ENCODE data around the gene ARPC4. TPM values are rescaled to one million over a fixed set of nuclear protein-coding genes. Genes with fewer than 3 reads are reported as not detected.

The ARPC4 gene
- total RNA-seq, 1 experiment from 2014 or later: 143 TPM

DNA sequence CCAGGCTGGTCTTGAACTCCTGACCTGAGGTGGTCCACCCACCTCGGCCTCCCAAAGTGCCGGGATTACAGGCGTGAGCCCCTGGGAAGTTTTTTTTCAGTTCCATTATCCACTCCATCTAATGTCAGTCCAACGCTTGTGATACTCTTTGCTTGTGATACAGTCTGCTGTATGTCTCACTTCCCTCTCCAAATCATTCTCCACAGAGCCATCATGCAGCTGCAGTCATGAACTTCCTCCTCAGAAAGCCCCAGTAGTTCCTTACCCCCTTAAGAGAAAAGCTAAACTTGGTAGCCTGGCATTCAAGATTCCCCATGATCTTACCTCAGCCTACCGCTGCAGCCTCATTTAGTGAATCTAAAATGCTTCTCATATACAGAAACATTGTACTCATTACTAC, 2.3 kb downstream of the ARPC4 start (continued):
- TF ChIP-seq, protein P1, sequence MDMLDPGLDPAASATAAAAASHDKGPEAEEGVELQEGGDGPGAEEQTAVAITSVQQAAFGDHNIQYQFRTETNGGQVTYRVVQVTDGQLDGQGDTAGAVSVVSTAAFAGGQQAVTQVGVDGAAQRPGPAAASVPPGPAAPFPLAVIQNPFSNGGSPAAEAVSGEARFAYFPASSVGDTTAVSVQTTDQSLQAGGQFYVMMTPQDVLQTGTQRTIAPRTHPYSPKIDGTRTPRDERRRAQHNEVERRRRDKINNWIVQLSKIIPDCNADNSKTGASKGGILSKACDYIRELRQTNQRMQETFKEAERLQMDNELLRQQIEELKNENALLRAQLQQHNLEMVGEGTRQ (CRISPR knock-in tag; IDR thresholded peaks at IDR 0.05): no peak
- TF ChIP-seq ZNF219 (CRISPR knock-in tag; IDR thresholded peaks at IDR 0.05; ENCODE audit: borderline replicate concordance) (no peak), ZNF396 (CRISPR knock-in tag; IDR thresholded peaks at IDR 0.05; ENCODE audit: borderline replicate concordance) (no peak), ZNF317 (CRISPR knock-in tag; IDR thresholded peaks at IDR 0.05; ENCODE audit: borderline replicate concordance, low read depth) (no peak)
- TF ChIP-seq, protein P2, sequence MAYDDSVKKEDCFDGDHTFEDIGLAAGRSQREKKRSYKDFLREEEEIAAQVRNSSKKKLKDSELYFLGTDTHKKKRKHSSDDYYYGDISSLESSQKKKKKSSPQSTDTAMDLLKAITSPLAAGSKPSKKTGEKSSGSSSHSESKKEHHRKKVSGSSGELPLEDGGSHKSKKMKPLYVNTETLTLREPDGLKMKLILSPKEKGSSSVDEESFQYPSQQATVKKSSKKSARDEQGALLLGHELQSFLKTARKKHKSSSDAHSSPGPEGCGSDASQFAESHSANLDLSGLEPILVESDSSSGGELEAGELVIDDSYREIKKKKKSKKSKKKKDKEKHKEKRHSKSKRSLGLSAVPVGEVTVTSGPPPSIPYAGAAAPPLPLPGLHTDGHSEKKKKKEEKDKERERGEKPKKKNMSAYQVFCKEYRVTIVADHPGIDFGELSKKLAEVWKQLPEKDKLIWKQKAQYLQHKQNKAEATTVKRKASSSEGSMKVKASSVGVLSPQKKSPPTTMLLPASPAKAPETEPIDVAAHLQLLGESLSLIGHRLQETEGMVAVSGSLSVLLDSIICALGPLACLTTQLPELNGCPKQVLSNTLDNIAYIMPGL (CRISPR knock-in tag; IDR thresholded peaks at IDR 0.05): no peak

DNA sequence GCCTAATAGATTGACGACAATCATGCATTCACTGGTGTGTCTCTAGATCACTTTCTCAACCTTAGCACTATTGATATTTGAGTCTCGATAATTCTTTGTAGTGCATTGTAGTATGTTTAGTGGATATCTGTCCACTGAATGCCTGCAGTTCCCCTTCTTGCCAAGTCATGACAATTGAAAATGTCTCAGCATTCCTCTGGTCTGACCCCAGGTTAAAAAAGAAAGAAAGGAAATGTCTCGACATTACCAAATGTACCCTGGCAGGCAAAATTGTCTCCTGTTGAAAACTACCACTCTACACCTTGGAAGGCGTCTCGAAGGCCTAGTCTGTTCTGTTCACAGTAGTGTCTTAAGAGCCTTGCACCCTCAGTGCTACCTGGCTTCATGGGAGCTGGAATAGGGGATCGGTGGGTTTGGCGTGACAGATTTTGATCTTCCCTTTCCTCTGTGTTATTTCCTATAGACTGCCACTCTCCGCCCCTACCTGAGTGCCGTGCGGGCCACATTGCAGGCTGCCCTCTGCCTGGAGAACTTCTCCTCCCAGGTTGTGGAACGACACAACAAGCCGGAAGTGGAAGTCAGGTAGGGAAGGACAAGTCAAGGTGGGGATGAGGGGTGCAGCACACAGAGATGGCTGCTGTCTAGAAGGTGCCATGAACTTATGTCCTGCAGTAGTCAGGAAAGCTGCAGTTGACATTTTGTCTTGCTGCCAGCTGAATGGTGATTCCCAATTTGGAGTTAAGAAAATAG, 4.5 kb downstream of the ARPC4 start:
- CTCF ChIA-PET: interaction anchor here (0.7 kb wide), 1 partner anchor 41 kb away, joined by 3 read pairs; no protein-coding TSS in a partner anchor
- H3K27ac Mint-ChIP-seq: no peak overlapping the region

More for the DNA sequence above, 4.5 kb downstream of the ARPC4 start:
- POLR2A ChIA-PET: no interaction called here
- peaks cover 14% of the 10 kb centered on the region for H3K4me1 Mint-ChIP-seq
- DNase-seq (ENCODE audit: low spot score): no peak
- no peak for ATAC-seq
- H3K36me3 Mint-ChIP-seq: peaks cover 55% of the 10 kb centered on the region
- TF ChIP-seq NFATC4 (CRISPR knock-in tag; IDR thresholded peaks at IDR 0.05): no peak
- TF ChIP-seq FOXP1 (CRISPR knock-in tag; IDR thresholded peaks at IDR 0.05; ENCODE audit: borderline replicate concordance): no peak
- no peak for TF ChIP-seq ZNF263 (CRISPR knock-in tag; IDR thresholded peaks at IDR 0.05; ENCODE audit: low read depth)
- no peak for TF ChIP-seq NR1H2 (CRISPR knock-in tag; IDR thresholded peaks at IDR 0.05)
- TF ChIP-seq, protein P3, sequence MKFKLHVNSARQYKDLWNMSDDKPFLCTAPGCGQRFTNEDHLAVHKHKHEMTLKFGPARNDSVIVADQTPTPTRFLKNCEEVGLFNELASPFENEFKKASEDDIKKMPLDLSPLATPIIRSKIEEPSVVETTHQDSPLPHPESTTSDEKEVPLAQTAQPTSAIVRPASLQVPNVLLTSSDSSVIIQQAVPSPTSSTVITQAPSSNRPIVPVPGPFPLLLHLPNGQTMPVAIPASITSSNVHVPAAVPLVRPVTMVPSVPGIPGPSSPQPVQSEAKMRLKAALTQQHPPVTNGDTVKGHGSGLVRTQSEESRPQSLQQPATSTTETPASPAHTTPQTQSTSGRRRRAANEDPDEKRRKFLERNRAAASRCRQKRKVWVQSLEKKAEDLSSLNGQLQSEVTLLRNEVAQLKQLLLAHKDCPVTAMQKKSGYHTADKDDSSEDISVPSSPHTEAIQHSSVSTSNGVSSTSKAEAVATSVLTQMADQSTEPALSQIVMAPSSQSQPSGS (CRISPR knock-in tag; IDR thresholded peaks at IDR 0.05; ENCODE audit: borderline replicate concordance, low read depth): no peak
- TF ChIP-seq, protein P4, sequence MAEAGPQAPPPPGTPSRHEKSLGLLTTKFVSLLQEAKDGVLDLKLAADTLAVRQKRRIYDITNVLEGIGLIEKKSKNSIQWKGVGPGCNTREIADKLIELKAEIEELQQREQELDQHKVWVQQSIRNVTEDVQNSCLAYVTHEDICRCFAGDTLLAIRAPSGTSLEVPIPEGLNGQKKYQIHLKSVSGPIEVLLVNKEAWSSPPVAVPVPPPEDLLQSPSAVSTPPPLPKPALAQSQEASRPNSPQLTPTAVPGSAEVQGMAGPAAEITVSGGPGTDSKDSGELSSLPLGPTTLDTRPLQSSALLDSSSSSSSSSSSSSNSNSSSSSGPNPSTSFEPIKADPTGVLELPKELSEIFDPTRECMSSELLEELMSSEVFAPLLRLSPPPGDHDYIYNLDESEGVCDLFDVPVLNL (CRISPR knock-in tag; IDR thresholded peaks at IDR 0.05; ENCODE audit: borderline replicate concordance, low read depth): no peak
- TF ChIP-seq, protein P5, sequence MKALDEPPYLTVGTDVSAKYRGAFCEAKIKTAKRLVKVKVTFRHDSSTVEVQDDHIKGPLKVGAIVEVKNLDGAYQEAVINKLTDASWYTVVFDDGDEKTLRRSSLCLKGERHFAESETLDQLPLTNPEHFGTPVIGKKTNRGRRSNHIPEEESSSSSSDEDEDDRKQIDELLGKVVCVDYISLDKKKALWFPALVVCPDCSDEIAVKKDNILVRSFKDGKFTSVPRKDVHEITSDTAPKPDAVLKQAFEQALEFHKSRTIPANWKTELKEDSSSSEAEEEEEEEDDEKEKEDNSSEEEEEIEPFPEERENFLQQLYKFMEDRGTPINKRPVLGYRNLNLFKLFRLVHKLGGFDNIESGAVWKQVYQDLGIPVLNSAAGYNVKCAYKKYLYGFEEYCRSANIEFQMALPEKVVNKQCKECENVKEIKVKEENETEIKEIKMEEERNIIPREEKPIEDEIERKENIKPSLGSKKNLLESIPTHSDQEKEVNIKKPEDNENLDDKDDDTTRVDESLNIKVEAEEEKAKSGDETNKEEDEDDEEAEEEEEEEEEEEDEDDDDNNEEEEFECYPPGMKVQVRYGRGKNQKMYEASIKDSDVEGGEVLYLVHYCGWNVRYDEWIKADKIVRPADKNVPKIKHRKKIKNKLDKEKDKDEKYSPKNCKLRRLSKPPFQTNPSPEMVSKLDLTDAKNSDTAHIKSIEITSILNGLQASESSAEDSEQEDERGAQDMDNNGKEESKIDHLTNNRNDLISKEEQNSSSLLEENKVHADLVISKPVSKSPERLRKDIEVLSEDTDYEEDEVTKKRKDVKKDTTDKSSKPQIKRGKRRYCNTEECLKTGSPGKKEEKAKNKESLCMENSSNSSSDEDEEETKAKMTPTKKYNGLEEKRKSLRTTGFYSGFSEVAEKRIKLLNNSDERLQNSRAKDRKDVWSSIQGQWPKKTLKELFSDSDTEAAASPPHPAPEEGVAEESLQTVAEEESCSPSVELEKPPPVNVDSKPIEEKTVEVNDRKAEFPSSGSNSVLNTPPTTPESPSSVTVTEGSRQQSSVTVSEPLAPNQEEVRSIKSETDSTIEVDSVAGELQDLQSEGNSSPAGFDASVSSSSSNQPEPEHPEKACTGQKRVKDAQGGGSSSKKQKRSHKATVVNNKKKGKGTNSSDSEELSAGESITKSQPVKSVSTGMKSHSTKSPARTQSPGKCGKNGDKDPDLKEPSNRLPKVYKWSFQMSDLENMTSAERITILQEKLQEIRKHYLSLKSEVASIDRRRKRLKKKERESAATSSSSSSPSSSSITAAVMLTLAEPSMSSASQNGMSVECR (CRISPR knock-in tag; IDR thresholded peaks at IDR 0.05; ENCODE audit: borderline replicate concordance): no peak
- no peak for TF ChIP-seq ZNF317 (CRISPR knock-in tag; IDR thresholded peaks at IDR 0.05; ENCODE audit: borderline replicate concordance, low read depth)
- TF ChIP-seq, protein P6, sequence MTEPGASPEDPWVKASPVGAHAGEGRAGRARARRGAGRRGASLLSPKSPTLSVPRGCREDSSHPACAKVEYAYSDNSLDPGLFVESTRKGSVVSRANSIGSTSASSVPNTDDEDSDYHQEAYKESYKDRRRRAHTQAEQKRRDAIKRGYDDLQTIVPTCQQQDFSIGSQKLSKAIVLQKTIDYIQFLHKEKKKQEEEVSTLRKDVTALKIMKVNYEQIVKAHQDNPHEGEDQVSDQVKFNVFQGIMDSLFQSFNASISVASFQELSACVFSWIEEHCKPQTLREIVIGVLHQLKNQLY (CRISPR knock-in tag; IDR thresholded peaks at IDR 0.05): no peak
- no peak for TF ChIP-seq ZNF396 (CRISPR knock-in tag; IDR thresholded peaks at IDR 0.05; ENCODE audit: borderline replicate concordance)
- H3K27me3 Mint-ChIP-seq (ENCODE audit: low read depth): no peaks in the 10 kb centered on the region; the same call in 1 of the 2 replicates
- H3K4me3 Mint-ChIP-seq: no peak overlapping the region
- no peaks in the 10 kb centered on the region for H3K9me3 Mint-ChIP-seq

Measured in WTC11 (cell line).